Skeletal muscle cell (primary cell): ENCODE measurements around the gene ABLIM1.

Source experiments
- DNase-seq: peaks from one replicate; pipeline ENCODE4 v3.0.0-alpha.2; 2010; ENCODE audit warnings: low read depth
- H3K4me3 ChIP-seq: 2 replicates; pipeline ENCODE4 v1.5.1; 2011; ENCODE audit warnings: low read depth, mild to moderate bottlenecking, control low read depth, low read length, moderate library complexity

ABLIM1 gene

GRCh38 chr10:114537736-114538135, 120.3 kb downstream of the ABLIM1 start:
- no peak for DNase-seq
- no peak overlapping the region for H3K4me3 ChIP-seq

DNA sequence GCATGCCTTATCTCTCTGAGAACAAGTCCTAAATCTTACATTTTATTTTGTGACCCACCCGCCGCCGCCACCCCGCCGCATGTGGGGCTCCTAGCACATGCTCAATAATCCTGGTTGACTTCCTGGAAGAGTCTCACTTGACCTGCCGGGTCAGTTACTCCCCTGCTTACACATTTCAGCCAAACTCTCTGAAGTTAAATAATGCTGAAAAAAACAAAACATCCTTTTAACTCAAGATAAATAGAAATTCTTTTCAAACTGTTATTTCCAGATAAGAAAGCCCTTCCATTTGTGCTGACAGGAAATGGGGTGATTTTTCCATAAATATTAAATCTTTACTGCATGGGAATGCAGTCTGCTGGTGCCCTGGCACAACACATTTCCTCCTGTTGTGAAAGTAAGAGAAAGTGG, 123.5 kb downstream of the ABLIM1 start:
- H3K4me3 ChIP-seq, result no peak overlapping the region
- no peak for DNase-seq

GRCh38 chr10:114532226-114532625, 125.8 kb downstream of the ABLIM1 start:
- no peak for DNase-seq
- H3K4me3 ChIP-seq, result no peak overlapping the region

DNA sequence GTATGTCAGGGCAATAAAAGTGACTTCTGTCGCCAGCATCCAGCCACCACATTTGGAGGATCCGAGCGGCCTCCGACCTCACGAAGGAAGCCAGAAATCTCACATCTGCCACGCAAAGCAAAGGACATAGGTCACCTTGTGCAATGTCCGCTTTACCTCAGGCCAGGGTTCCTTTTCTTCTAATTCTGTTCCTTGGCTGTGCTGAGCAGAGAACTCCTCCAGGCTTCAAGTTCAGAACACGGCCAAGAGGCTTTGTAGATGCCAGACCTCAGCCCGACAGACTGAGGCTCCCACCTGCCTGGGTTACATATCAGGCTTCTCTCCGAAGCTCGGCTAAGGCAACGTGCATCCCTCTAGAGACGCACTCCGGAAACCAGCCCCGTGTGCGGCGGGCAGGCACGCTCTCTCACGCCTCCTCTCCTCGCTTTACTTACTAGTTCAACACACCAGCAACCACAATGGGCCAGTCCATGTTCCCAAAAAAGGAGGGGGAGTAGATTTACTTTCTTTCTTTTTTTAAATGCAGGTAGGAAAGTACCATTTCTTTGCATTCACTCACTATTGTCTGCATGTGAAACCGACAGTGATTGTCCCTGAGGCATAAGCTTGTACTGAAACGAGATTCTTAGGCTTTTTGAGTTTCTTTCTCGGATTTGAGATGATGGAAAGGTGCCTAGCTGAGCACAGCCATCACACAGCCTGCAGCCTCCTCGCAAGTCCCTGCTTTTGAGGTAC, 131.4 kb downstream of the ABLIM1 start:
- no peak for DNase-seq
- H3K4me3 ChIP-seq, result peak overlapping the region; percentile 1

DNA sequence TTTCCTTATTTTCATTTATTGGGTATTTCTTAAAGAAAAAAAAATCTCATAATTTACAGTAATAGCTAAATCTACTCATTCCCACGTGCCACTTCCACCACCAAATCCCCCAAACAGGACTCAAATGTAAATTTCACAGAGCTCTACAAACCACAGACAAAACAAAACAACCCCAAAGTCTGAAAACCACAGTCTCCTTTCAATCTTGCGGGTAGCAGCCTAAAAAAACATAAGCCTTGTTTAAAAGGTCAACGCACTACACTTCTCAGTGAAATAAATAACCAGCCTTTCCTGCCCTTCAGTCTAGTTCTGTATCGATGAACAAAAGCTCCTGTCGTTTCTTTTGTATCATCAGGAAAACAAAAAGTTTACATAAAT, 132.0 kb downstream of the ABLIM1 start:
- no peak for DNase-seq

DNA sequence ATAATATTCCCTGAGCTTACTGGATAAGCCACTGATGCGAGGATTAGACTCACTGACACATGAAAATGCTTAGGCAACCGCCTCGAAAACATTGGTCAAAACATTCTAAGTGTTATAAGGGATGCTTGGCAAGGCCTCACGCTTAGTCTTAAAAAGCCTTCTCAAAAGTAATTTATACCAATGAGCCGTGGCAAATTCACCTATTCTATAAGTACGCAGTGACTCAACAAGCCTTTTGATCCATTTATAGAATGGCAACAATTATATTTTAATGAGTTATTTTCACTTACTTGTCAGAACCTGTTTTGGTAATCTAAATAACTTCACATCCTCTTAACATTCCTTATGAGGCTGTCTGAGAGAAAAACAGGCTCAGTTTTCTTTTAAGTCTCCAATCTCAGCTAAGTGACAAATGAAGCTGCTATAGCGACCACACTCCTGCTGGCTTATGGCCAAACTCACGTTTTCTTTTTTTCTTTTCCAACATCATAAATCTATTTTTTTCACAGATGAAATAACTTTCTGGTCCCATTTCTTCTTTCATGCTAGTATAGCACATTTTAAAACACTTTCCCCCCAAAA, 132.6 kb downstream of the ABLIM1 start:
- no peak overlapping the region for H3K4me3 ChIP-seq
- DNase-seq, result no peak

More for the DNA sequence above, 132.0 kb downstream of the ABLIM1 start:
- no peak overlapping the region for H3K4me3 ChIP-seq

DNA sequence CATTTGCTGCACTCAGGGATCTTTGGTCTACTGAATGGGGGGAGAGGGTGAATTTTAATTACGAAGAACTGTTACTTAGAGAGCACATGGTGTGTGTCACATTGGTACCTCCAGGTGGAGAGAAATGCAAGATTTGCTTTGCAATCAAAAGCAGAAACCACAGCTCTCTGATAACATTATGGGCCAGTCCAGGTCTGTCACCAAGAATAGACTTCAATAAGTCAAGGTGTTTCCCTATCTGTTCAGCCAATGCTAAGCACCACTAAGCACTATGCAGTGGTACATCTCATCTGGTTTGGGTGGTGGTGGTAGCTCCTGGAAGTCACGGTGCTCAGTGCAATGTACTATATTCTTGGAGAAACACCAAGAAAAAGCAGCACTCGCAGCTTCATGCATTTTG, 134.2 kb downstream of the ABLIM1 start:
- H3K4me3 ChIP-seq, result no peak overlapping the region
- no peak for DNase-seq

- no peak for DNase-seq
- no peak overlapping the region for H3K4me3 ChIP-seq
Observed at GRCh38 chr10:114521255-114521654, 136.8 kb downstream of the ABLIM1 start.

DNA sequence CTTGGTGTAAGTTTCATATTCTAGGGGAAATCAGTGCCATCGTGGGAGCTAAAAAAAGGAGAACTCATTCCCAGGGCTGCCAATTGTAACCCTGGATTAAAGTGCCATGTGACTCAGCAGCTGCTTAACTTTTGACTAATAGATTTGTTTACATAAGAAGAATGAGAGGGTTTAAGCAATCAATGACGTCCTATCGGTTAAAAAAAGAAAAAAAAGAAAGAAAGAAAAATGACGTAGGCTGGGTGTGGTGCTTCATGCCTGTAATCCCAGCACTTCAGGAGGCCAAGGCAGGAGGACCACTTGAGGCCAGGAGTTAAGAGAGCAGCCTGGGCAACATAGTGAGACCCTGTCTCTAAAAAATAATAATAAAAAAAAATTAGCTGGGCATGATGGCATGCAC, 137.6 kb downstream of the ABLIM1 start:
- no peak overlapping the region for H3K4me3 ChIP-seq
- peak; percentile 30 for DNase-seq

DNA sequence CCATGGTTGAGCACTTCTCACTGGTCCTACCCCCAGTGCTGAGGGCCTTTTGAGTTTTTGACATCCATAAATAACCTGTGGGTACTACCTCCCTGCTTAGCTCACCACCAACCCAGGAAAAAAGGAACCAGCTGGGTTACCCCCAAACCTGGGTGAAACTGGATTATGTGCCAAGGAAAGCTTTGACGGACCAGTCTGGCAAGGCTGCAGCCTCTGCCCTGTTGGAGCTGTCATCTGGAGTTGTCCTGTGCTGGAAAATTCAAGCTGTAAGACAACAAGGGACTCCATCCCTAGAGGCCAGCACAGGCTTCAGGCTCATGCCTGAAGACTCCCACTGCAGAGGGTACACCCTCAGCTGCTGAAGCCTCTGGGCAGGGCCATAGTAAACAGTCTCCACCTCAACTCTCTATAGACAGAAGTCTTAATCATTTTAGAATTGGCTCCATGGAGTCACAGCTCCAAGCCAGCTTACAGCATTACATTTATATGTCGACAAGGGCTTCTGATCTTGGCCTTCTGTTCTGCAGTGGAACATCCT, 138.2 kb downstream of the ABLIM1 start:
- DNase-seq, result no peak
- no peak overlapping the region for H3K4me3 ChIP-seq

- DNase-seq, result no peak
- H3K4me3 ChIP-seq, result no peak overlapping the region
Observed at GRCh38 chr10:114519306-114519669, 138.8 kb downstream of the ABLIM1 start.

DNA sequence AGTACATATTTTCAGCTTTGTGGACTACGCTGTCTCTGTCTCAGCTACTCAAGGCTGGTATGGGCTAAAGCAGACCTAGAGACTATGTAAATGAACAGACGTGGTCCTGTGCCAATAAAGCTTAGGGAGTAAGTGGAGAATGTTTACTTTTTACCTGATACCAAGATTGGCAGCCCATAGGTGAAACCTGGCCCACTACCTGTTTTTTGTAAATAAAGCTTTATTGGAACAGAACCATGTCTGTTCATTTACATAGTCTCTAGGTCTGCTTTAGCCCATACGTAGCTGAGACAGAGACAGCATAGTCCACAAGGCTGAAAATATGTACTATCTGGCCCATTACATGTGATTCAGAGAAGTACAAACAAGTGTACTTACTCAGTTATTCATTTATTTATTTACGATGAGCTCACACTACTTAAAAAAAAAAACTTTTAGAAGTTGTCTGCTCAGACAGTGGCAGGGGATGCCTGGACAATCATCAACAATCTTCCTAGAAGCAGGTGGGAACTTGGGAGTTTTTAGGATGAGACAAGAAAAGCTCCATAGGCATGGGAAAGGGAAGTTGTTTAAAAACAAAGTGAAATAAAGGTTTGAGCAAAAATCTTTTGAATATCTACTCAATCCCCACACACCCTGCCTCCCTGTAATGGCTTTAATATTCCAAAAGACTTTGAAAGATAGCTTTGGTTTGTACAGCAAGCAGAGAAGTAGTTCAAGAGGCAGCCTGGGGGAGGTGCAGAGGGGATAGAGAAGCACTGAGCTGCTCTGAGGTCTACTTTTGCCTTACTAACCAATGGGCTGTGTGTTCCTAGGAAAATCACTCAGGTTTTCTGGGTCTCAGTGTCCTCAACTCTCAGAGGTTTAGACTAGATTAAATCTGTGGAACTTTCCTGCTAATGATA, 139.4 kb downstream of the ABLIM1 start:
- DNase-seq, result no peak
- H3K4me3 ChIP-seq, result no peak overlapping the region

DNA sequence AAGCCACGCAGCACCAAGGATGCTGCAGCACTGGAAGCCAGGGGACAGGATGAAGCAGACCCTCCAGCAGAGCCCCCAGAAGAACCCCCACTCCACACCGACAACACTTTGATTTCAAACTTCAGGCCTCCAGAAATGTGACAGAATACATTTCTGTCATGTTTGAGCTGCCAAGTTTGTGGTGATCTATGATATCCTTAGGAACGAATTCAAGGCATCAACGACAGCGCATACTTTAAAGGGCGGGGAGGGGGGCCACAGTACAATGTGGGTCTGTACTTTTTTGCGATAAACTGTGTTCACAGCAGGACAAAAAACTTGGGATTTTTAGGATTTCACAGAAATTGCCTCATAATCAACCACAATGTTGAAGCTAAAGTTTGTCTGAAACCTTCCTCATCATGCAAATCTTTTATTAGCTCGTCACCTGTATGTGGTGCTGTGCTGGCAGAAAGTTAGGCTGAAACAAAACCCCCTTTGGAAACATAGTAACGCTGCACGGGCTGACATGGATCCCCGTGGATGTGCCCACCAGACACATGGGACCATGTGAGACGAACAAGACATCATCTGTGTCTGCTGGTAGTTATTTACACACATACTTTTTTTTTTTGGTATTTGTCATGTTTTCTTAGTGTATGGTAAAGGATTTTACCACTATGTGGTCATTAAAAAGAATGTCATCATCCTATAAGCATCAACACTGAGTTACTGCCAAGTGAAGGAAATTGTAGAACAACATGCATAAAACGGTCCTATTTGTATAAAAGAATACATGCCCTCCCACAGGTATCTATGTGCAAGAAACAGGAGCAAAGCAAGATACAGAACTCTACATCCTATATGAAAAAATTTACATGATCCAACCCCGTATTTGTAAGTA, 140.5 kb downstream of the ABLIM1 start:
- DNase-seq, result no peak
- H3K4me3 ChIP-seq, result no peak overlapping the region

- no peak for DNase-seq
- H3K4me3 ChIP-seq, result no peak overlapping the region
Observed at GRCh38 chr10:114516356-114516755, 141.7 kb downstream of the ABLIM1 start.

GRCh38 chr10:114515298-114515914, 142.7 kb downstream of the ABLIM1 start:
- no peak for DNase-seq
- no peak overlapping the region for H3K4me3 ChIP-seq

DNA sequence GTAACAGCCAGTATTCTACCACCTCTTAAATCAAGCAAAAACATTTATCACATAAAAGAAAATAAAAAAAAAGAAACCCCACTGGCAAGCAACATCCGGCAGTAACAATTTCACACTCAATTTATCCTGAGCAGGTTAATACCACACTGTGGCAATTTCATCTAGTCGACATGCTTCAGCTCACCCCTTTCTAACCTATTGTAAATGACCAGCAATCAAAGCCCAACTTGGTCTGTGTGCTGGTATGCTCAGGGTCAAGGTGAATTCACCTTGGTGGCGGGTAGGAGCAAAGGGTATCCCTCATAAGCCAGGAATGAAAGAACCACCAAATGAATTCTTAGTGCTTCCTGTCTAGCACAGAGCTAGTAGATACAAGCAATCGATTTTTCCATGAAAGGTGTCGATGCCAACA, 144.7 kb downstream of the ABLIM1 start:
- DNase-seq, result no peak
- H3K4me3 ChIP-seq, result no peak overlapping the region

GRCh38 chr10:114511881-114512280, 146.2 kb downstream of the ABLIM1 start:
- no peak for DNase-seq
- no peak overlapping the region for H3K4me3 ChIP-seq

DNA sequence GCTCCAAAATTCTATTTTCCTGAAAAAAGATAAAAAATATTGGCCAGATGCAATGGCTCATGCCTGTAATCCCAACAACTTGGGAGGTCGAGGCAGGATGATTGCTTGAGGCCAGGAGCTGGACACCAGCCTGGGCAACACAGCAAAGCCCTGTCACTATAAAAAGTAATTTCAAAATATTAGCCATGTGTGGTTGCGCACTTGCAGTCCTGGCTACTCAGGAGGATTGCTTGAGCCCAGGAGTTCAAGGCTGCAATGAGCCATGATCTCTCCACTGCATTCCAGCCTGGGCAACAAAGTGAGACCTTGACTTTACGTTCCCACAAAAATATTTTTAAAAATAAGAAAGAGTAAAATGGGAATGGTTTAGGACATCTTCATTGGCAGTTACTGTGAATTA, 149.7 kb downstream of the ABLIM1 start:
- no peak for DNase-seq
- no peak overlapping the region for H3K4me3 ChIP-seq

DNA sequence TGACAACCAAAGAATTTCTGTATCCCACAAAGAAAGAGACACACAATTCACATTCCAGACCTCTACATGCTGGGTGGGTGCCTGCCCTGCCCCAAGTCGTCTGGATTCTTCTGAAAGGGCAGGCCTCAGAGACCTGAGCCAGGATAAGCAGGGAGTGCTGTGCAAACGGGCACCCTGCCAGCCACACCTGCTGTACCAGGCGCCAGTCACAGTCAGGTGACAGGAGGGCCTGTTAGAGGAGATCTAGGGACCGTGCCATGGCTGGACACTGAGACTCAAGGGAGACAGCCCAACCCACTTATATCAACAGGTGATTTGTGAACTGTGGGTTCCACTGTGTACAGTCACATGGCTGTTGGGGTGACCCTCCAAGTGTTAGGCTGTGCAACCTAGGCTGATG, 150.6 kb downstream of the ABLIM1 start:
- no peak for DNase-seq
- H3K4me3 ChIP-seq, result no peak overlapping the region
